Cardiac fibroblast (primary cell): ENCODE data around the gene TF.
"Not testable (repeated sequence)": the region's sequence is repeated elsewhere in the genome, so short reads cannot be mapped to it uniquely, and the experiment has no call there.

Source experiments
- DNase-seq, 2 donors: peaks; one replicate each; pipeline versions ENCODE4 v3.0.0 to v3.0.0-alpha.2; 2010; ENCODE audit warnings: low read depth in 2 of 2
- H3K4me3 ChIP-seq, 2 donors: replicated peaks in 1 of 2; 1 replicate in 1 of 2; 2 replicates in 1 of 2; pipeline ENCODE4 v1.5.1; 2011; ENCODE audit warnings: low read depth in 2 of 2, low read length in 2 of 2, mild to moderate bottlenecking in 2 of 2, moderate library complexity in 1 of 2
- CTCF ChIP-seq: IDR thresholded peaks from one replicate; pipeline ENCODE4 v1.5.1; 2011; ENCODE audit warnings: low read depth, mild to moderate bottlenecking, low read length, inconsistent platforms

Gene TF

GRCh38 chr3:133776794-133777438 is 30.7 kb downstream of the TF start:
- DNase-seq: no peak
- TF ChIP-seq CTCF: no peak
- no peak overlapping the region for H3K4me3 ChIP-seq

- no peak for TF ChIP-seq CTCF
- no peak overlapping the region for H3K4me3 ChIP-seq
- DNase-seq: no peak
Observed at GRCh38 chr3:133777807-133778568, 31.8 kb downstream of the TF start.

GRCh38 chr3:133779626-133780203 is 33.5 kb downstream of the TF start:
- DNase-seq: no peak
- no peak overlapping the region for H3K4me3 ChIP-seq
- TF ChIP-seq CTCF: no peak

- DNase-seq, H3K4me3 ChIP-seq: not testable (repeated sequence)
Observed at GRCh38 chr3:133780756-133781155, 34.6 kb downstream of the TF start.

GRCh38 chr3:133781570-133781969 is 35.4 kb downstream of the TF start:
- TF ChIP-seq CTCF: no peak
- no peak overlapping the region for H3K4me3 ChIP-seq
- no peak for DNase-seq

GRCh38 chr3:133782454-133782853 is 36.3 kb downstream of the TF start:
- TF ChIP-seq CTCF: no peak
- no peak for DNase-seq
- H3K4me3 ChIP-seq: no peak overlapping the region

GRCh38 chr3:133783762-133784161 is 37.6 kb downstream of the TF start:
- DNase-seq: no peak
- H3K4me3 ChIP-seq: no peak overlapping the region
- TF ChIP-seq CTCF: no peak
